K562 (cell line): ENCODE data around the gene ORMDL1. TPM values are rescaled to one million over a fixed set of nuclear protein-coding genes. Genes with fewer than 3 reads are reported as not detected.

Experiments
- ATF1 ChIP-seq, 2 experiments: fragments of 450-650 bp in 1 of 2; IDR thresholded peaks; 2 replicates each; pipeline ENCODE4 v1.6.1; 2016; ENCODE audit warnings: missing compliant biosample characterization in 1 of 2, missing genetic modification characterization in 1 of 2
- BRD4 ChIP-seq: fragments of 200-600 bp; sonication (generic); IDR thresholded peaks from 2 replicates; pipeline ENCODE4 v1.6.1; 2017; ENCODE audit warnings: inconsistent platforms
- CBX2 ChIP-seq: fragments of 200-600 bp; sonication (generic); IDR thresholded peaks from one replicate; pipeline ENCODE4 v1.6.1; 2012; ENCODE audit warnings: mild to moderate bottlenecking, low read length, inconsistent platforms; ENCODE audit not compliant: insufficient read depth, poor library complexity, severe bottlenecking
- ESRRA ChIP-seq: fragments of 450-650 bp; IDR thresholded peaks from 2 replicates; pipeline ENCODE4 v1.6.1; 2014; ENCODE audit warnings: low read depth, mild to moderate bottlenecking, moderate library complexity, borderline replicate concordance
- IRF2 ChIP-seq: sonication (generic); formaldehyde crosslinking; IDR thresholded peaks from 2 replicates; pipeline ENCODE4 v1.8.1; 2022; ENCODE audit warnings: mild to moderate bottlenecking, missing genetic modification reagents
- KDM1A ChIP-seq, 2 experiments: fragments of 450-650 bp; IDR thresholded peaks; 2 replicates each; pipeline ENCODE4 v1.6.1; 2016; ENCODE audit warnings: mild to moderate bottlenecking in 2 of 2
- MBD2 ChIP-seq: sonication (generic); IDR thresholded peaks from 2 replicates; pipeline ENCODE4 v1.6.1; 2016; ENCODE audit warnings: low read depth, borderline replicate concordance
- MEIS2 ChIP-seq: fragments of 450-650 bp; IDR thresholded peaks from 2 replicates; pipeline ENCODE4 v1.6.1; 2014; ENCODE audit warnings: mild to moderate bottlenecking; ENCODE audit not compliant: partially characterized antibody
- MTF1 ChIP-seq: fragments of 250-450 bp; sonication (Bioruptor Pico); IDR thresholded peaks from 2 replicates; pipeline ENCODE4 v1.9.0; 2021; ENCODE audit warnings: moderate library complexity, mild to moderate bottlenecking, inconsistent platforms, borderline replicate concordance
- NR2C2 ChIP-seq, 2 experiments: fragments of 200-800 bp in 1 of 2; sonication (Bioruptor generic) in 1 of 2; sonication (generic) in 1 of 2; formaldehyde crosslinking in 1 of 2; IDR thresholded peaks; 2 replicates each; pipeline versions ENCODE4 v1.6.1 to v1.8.0; 2016 to 2022; ENCODE audit warnings: mild to moderate bottlenecking in 1 of 2, missing compliant biosample characterization in 1 of 2, missing genetic modification characterization in 1 of 2, missing genetic modification reagents in 1 of 2
- NRF1 ChIP-seq, 2 experiments: fragments of 450-650 bp; IDR thresholded peaks in 1 of 2; conservative IDR thresholded peaks in 1 of 2; 2 replicates each; pipeline ENCODE4 v1.6.1; 2014; ENCODE audit warnings: mild to moderate bottlenecking in 2 of 2
- POLR2AphosphoS5 ChIP-seq: IDR thresholded peaks from 2 replicates; pipeline ENCODE4 v1.6.1; 2011; ENCODE audit warnings: mild to moderate bottlenecking, low read depth, low read length, moderate library complexity; ENCODE audit not compliant: control insufficient read depth, insufficient read depth
- POLR2B ChIP-seq: fragments of 450-650 bp; IDR thresholded peaks from 2 replicates; pipeline ENCODE4 v1.6.1; 2018; ENCODE audit warnings: low read depth; ENCODE audit not compliant: partially characterized antibody
- POLR3A ChIP-seq: IDR thresholded peaks from 2 replicates; pipeline ENCODE4 v1.6.1; 2011; ENCODE audit warnings: borderline replicate concordance, mild to moderate bottlenecking, moderate library complexity; ENCODE audit not compliant: insufficient read length, insufficient read depth; ENCODE audit errors: extremely low read depth
- SMAD4 ChIP-seq: fragments of 250-450 bp; sonication (Bioruptor Pico); conservative IDR thresholded peaks from 2 replicates; pipeline ENCODE4 v1.8.0; 2021; ENCODE audit warnings: inconsistent platforms, mild to moderate bottlenecking, moderate library complexity
- SNRNP70 ChIP-seq: fragments of 200-400 bp; formaldehyde crosslinking; optimal IDR thresholded peaks from 2 replicates; pipeline ENCODE3; 2017; ENCODE audit warnings: low read depth, low read length
- SP2 ChIP-seq: IDR thresholded peaks from 2 replicates; pipeline ENCODE4 v1.6.1; 2011; ENCODE audit warnings: mild to moderate bottlenecking, low read depth, low read length, moderate library complexity; ENCODE audit not compliant: poor library complexity, severe bottlenecking; ENCODE audit errors: extremely low read depth
- THRB ChIP-seq: fragments of 450-650 bp; formaldehyde crosslinking; conservative IDR thresholded peaks from 2 replicates; pipeline ENCODE4 v1.4.0; 2022; ENCODE audit warnings: mild to moderate bottlenecking, missing genetic modification characterization
- TRIM25 ChIP-seq: fragments of 450-650 bp; IDR thresholded peaks from 2 replicates; pipeline ENCODE4 v1.7.0; 2016; ENCODE audit warnings: borderline replicate concordance
- ZBTB1 ChIP-seq: sonication (generic); formaldehyde crosslinking; IDR thresholded peaks from 2 replicates; pipeline ENCODE4 v1.8.1; 2023; ENCODE audit warnings: missing genetic modification reagents, low read depth, mild to moderate bottlenecking, borderline replicate concordance
- ZFP36 ChIP-seq: fragments of 150-350 bp; IDR thresholded peaks from 2 replicates; pipeline ENCODE4 v1.6.1; 2018; ENCODE audit warnings: low read length, low read depth; ENCODE audit not compliant: partially characterized antibody
- ZNF12 ChIP-seq: sonication (generic); formaldehyde crosslinking; IDR thresholded peaks from 2 replicates; pipeline ENCODE4 v1.4.0; 2020; ENCODE audit warnings: mild to moderate bottlenecking, missing genetic modification reagents
- ZNF174 ChIP-seq: fragments of 250-450 bp; sonication (Bioruptor Pico); IDR thresholded peaks from 2 replicates; pipeline ENCODE4 v1.4.0; 2020; ENCODE audit warnings: mild to moderate bottlenecking
- ZNF75A ChIP-seq: fragments of 450-650 bp; formaldehyde crosslinking; IDR thresholded peaks from 2 replicates; pipeline ENCODE4 v1.4.0; 2020; ENCODE audit warnings: mild to moderate bottlenecking
- polyA plus RNA-seq, 8 experiments: library from polyadenylated mRNA; depleted of rRNA in 4 of 8; stranded (reverse) in 5 of 8; unstranded in 3 of 8; fragments of >200 nt; fragmentation: Nextera tagmentation in 2 of 8; fragmentation: Illumina TruSeq in 1 of 8; extraction: Ambion mirVana in 2 of 8; extraction: Trizol in 1 of 8; gene quantifications; 2 replicates each; pipeline versions ENCODE4 v1.2.1 to v1.2.3, GENCODE V29; 2011 to 2014; ENCODE audit warnings: inconsistent platforms in 1 of 8, missing spikeins in 1 of 8
- total RNA-seq, 7 experiments: library from RNA; depleted of rRNA in 6 of 7; stranded (reverse); fragments of >200 nt in 6 of 7; fragmentation: Illumina TruSeq in 2 of 7; extraction: Trizol in 2 of 7; gene quantifications; 2 replicates each; pipeline versions ENCODE4 v1.2.1 to v1.2.3, GENCODE V29; 2011 to 2021; ENCODE audit warnings: low replicate concordance in 1 of 7

ORMDL1 gene
- total and polyA plus RNA-seq, 9 of the 15 experiments (the other 6 are each of a cell fraction or from before 2014, with no cell fraction given), result 35.1 to 74.2 (median 50.0) TPM

- TF ChIP-seq POLR3A (no peak), POLR2B (peak; percentile 77), KDM1A (IDR thresholded peaks at IDR 0.05) (no peak), IRF2 (no peak), CBX2 (no peak), NR2C2 (CRISPR knock-in tag; IDR thresholded peaks at IDR 0.05) (peak; percentile 72; the same call in 1 of the 2 replicates), NR2C2 (tag; IDR thresholded peaks at IDR 0.05) (peak; percentile 85), ATF1 (CRISPR knock-in tag; IDR thresholded peaks at IDR 0.05) (no peak), ATF1 (tag; IDR thresholded peaks at IDR 0.05) (peak; percentile 94), ZNF75A (CRISPR knock-in tag) (no peak), ZNF174 (CRISPR knock-in tag) (no peak), SNRNP70 (no peak), SMAD4 (CRISPR knock-in tag) (no peak), THRB (CRISPR knock-in tag) (no peak), TRIM25 (no peak), BRD4 (no peak), POLR2AphosphoS5 (peak; percentile 28; the same call in 1 of the 2 replicates), MTF1 (CRISPR knock-in tag) (no peak), MEIS2 (peak; percentile 82), MBD2 (peak; percentile 49), ZBTB1 (peak; percentile 94), SP2 (peak; percentile 58), ZNF12 (no peak), NRF1 (conservative IDR thresholded peaks at IDR 0.05 in 1 of 2, IDR thresholded peaks at IDR 0.05 in 1 of 2) (peak; percentile 96 to 97), ZFP36 (no peak), ESRRA (peak; percentile 38; the same call in 1 of the 2 replicates)
Observed at GRCh38 chr2:189783927-189784867, at the start of gene ORMDL1, which contains the start of gene PMS1 (continued).
